SK-N-SH (cell line): Measurements from ENCODE around the gene ETV6. TPM values are rescaled to one million over a fixed set of nuclear protein-coding genes. Genes with fewer than 3 reads are reported as not detected.

Experiments
- CTCF ChIA-PET: fragments of 300-600, 350-600 bp; formaldehyde crosslinking; extraction: SDS; loops from one replicate; lab custom pipeline; 2021; lab: Yijun Ruan, JAX
- POLR2A ChIA-PET: fragments of 350-600 bp; sonication (Branson Sonifier 250); formaldehyde crosslinking; extraction: SDS; loops from one replicate; lab custom pipeline; 2020; ENCODE audit warnings: antibody characterized with exemption, inconsistent platforms; lab: Yijun Ruan, JAX
- DNase-seq: peaks from one replicate; pipeline ENCODE4 v3.0.0; 2012
- H2AFZ ChIP-seq: fragments of 200-600 bp; sonication (generic); 2 replicates; pipeline ENCODE4 v1.8.1; 2016; ENCODE audit warnings: antibody characterized with exemption, mild to moderate bottlenecking, low read depth
- H3F3A ChIP-seq: fragments of 200-600 bp; sonication (generic); replicated peaks from 2 replicates; pipeline ENCODE3; 2016; ENCODE audit warnings: antibody characterized with exemption, mild to moderate bottlenecking; ENCODE audit not compliant: insufficient read depth
- H3K27ac ChIP-seq, 2 experiments: fragments of 200-500 bp in 1 of 2; fragments of 200-600 bp in 1 of 2; sonication (Bioruptor generic) in 1 of 2; sonication (generic), shearing (Covaris generic) in 1 of 2; 2 replicates each; pipeline versions ENCODE4 v1.5.1 to v1.6.1; 2014 to 2016; ENCODE audit warnings: low read depth in 2 of 2, inconsistent platforms in 1 of 2, low read length in 1 of 2, mild to moderate bottlenecking in 1 of 2, mixed read lengths in 1 of 2
- H3K27me3 ChIP-seq: fragments of 200-600 bp; sonication (generic), shearing (Covaris generic); 2 replicates; pipeline ENCODE4 v1.6.1; 2016; ENCODE audit warnings: mixed run types; ENCODE audit not compliant: insufficient read depth
- H3K36me3 ChIP-seq, 2 experiments: fragments of 200-500 bp in 1 of 2; fragments of 200-600 bp in 1 of 2; sonication (Bioruptor generic) in 1 of 2; sonication (generic) in 1 of 2; replicated peaks in 1 of 2; 2 replicates each; pipeline versions ENCODE3 to v1.5.1; 2014 to 2016; ENCODE audit warnings: low read length in 1 of 2, mild to moderate bottlenecking in 1 of 2; ENCODE audit not compliant: insufficient read depth in 2 of 2, control insufficient read depth in 1 of 2
- H3K4me1 ChIP-seq, 2 experiments: fragments of 200-500 bp in 1 of 2; fragments of 200-600 bp in 1 of 2; sonication (Bioruptor generic) in 1 of 2; sonication (generic), shearing (Covaris generic) in 1 of 2; 2 replicates each; pipeline versions ENCODE4 v1.5.1 to v1.6.1; 2014 to 2016; ENCODE audit warnings: low read depth in 1 of 2, low read length in 1 of 2, mixed run types in 1 of 2; ENCODE audit not compliant: insufficient read depth in 2 of 2, control insufficient read depth in 1 of 2
- H3K4me2 ChIP-seq: fragments of 200-600 bp; sonication (generic), shearing (Covaris generic); 2 replicates; pipeline ENCODE4 v1.6.1; 2017; ENCODE audit warnings: mixed run types
- H3K4me3 ChIP-seq, 2 experiments: fragments of 200-500 bp in 1 of 2; fragments of 200-600 bp in 1 of 2; sonication (Bioruptor generic) in 1 of 2; sonication (generic), shearing (Covaris generic) in 1 of 2; 2 replicates each; pipeline versions ENCODE4 v1.5.1 to v1.8.1; 2014 to 2016; ENCODE audit warnings: low read depth in 2 of 2, inconsistent platforms in 1 of 2, low read length in 1 of 2, mild to moderate bottlenecking in 1 of 2, mixed read lengths in 1 of 2, moderate library complexity in 1 of 2
- H3K79me2 ChIP-seq: fragments of 200-600 bp; sonication (generic); 2 replicates; pipeline ENCODE4 v1.8.1; 2017; ENCODE audit warnings: mild to moderate bottlenecking; ENCODE audit not compliant: insufficient read depth
- H3K9ac ChIP-seq: fragments of 200-600 bp; sonication (generic); 2 replicates; pipeline ENCODE4 v1.6.1; 2017; ENCODE audit warnings: mixed run types
- H3K9me2 ChIP-seq: fragments of 200-600 bp; sonication (generic); 2 replicates; pipeline ENCODE4 v1.6.1; 2017; ENCODE audit warnings: mixed run types
- H3K9me3 ChIP-seq: fragments of 200-600 bp; sonication (generic); 2 replicates; pipeline ENCODE4 v1.6.1; 2017; ENCODE audit warnings: mixed run types, mild to moderate bottlenecking, moderate library complexity
- H4K20me1 ChIP-seq: fragments of 200-600 bp; sonication (generic); 2 replicates; pipeline ENCODE4 v1.6.1; 2017; ENCODE audit warnings: mild to moderate bottlenecking, mixed run types; ENCODE audit not compliant: insufficient read depth
- CHD2 ChIP-seq: fragments of 150-350 bp; IDR thresholded peaks from 2 replicates; pipeline ENCODE4 v1.6.1; 2018; ENCODE audit warnings: low read length; ENCODE audit not compliant: partially characterized antibody
- ELF1 ChIP-seq: IDR thresholded peaks from 2 replicates; pipeline ENCODE4 v1.4.0; 2012
- FOXJ3 ChIP-seq: sonication (generic); formaldehyde crosslinking; IDR thresholded peaks from 2 replicates; pipeline ENCODE4 v1.5.1; 2020; ENCODE audit warnings: mild to moderate bottlenecking, missing genetic modification reagents
- GATA2 ChIP-seq: sonication (generic); formaldehyde crosslinking; IDR thresholded peaks from 2 replicates; pipeline ENCODE4 v1.5.0; 2020; ENCODE audit warnings: mild to moderate bottlenecking, missing genetic modification reagents
- JUND ChIP-seq: IDR thresholded peaks from 2 replicates; pipeline ENCODE4 v1.4.0; 2012
- MEF2A ChIP-seq: IDR thresholded peaks from 2 replicates; pipeline ENCODE4 v1.4.0; 2012; ENCODE audit warnings: low read depth, borderline replicate concordance
- MXI1 ChIP-seq: IDR thresholded peaks from 2 replicates; pipeline ENCODE4 v1.6.1; 2012; ENCODE audit warnings: mild to moderate bottlenecking, low read depth, low read length, improper control_type of control experiment
- RFX5 ChIP-seq: IDR thresholded peaks from 2 replicates; pipeline ENCODE4 v1.6.1; 2012; ENCODE audit warnings: mild to moderate bottlenecking, improper control_type of control experiment, low read length
- RXRA ChIP-seq: IDR thresholded peaks from 2 replicates; pipeline ENCODE4 v1.4.0; 2012; ENCODE audit warnings: low read depth, mild to moderate bottlenecking, borderline replicate concordance
- SIN3A ChIP-seq: IDR thresholded peaks from 2 replicates; pipeline ENCODE4 v1.6.1; 2012; ENCODE audit warnings: low read depth, mild to moderate bottlenecking, low read length, moderate library complexity, borderline replicate concordance
- SMC3 ChIP-seq: IDR thresholded peaks from 2 replicates; pipeline ENCODE4 v1.6.1; 2012; ENCODE audit warnings: low read depth, low read length, improper control_type of control experiment
- TAF1 ChIP-seq: IDR thresholded peaks from 2 replicates; pipeline ENCODE4 v1.6.1; 2012; ENCODE audit warnings: low read depth, mild to moderate bottlenecking, low read length, moderate library complexity, borderline replicate concordance
- YY1 ChIP-seq: IDR thresholded peaks from 2 replicates; pipeline ENCODE4 v1.4.0; 2012; ENCODE audit warnings: low read depth, mild to moderate bottlenecking
- WGBS: methylation state at CpG from one replicate; pipeline ENCODE4 v1.1.6; 2017; ENCODE audit warnings: low lambda C conversion rate; 5-methylcytosine and 5-hydroxymethylcytosine counted together
- polyA plus RNA-seq, 3 experiments: library from polyadenylated mRNA; depleted of rRNA; stranded (reverse); fragments of >200 nt; gene quantifications; 2 replicates each; pipeline ENCODE4 v1.2.3, GENCODE V29; 2012
- TF ChIP-seq, protein P1 (sequence below): fragments of 150-350 bp; IDR thresholded peaks from 2 replicates; pipeline ENCODE4 v1.6.1; 2017; ENCODE audit warnings: antibody characterized with exemption, low read length, low read depth, borderline replicate concordance
- TF ChIP-seq, protein P2 (sequence below): fragments of 150-350 bp; IDR thresholded peaks from 2 replicates; pipeline ENCODE4 v1.6.1; 2016; ENCODE audit warnings: mild to moderate bottlenecking, low read depth, low read length
- TF ChIP-seq, protein P3 (sequence below): fragments of 200-600 bp; sonication (generic); IDR thresholded peaks from 2 replicates; pipeline ENCODE4 v1.6.1; 2017; ENCODE audit warnings: antibody characterized with exemption, mild to moderate bottlenecking, moderate library complexity
- TF ChIP-seq, protein P4 (sequence below): IDR thresholded peaks from 2 replicates; pipeline ENCODE4; 2012
- TF ChIP-seq, protein P5 (sequence below): IDR thresholded peaks from 2 replicates; pipeline ENCODE4 v1.4.0; 2012; ENCODE audit warnings: low read depth, borderline replicate concordance

ETV6 gene
- polyA plus RNA-seq, 1 of the 3 experiments (the other 2 are of a cell fraction), result 4.0 TPM

DNA sequence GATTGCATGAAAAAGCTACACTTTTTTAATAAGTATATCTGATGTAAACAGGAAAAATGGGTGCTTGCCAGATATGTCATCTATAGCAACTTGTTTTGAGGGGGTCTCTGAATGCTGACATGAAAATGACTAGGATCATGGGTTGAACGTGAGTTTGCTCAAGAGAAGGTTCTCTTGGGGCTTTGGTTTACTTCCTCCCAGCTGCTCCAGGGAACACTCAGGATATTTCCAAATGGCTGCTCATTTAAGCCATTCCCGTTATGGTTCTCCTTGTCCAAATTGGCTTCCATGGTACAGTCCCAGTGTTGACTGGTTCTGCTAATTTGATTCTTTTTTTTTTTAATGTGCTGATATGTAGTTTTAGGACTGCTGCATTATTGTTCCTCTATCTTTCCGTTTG, 118.3 kb downstream of the ETV6 start:
- Histone ChIP-seq H3K9me2 (no peaks in the 10 kb centered on the region), H3K4me1 (peaks cover 17 to 39% of the 10 kb centered on the region in 2 experiments)
- no peak for DNase-seq
- TF ChIP-seq, protein P1, sequence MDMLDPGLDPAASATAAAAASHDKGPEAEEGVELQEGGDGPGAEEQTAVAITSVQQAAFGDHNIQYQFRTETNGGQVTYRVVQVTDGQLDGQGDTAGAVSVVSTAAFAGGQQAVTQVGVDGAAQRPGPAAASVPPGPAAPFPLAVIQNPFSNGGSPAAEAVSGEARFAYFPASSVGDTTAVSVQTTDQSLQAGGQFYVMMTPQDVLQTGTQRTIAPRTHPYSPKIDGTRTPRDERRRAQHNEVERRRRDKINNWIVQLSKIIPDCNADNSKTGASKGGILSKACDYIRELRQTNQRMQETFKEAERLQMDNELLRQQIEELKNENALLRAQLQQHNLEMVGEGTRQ, result no peak
- TF ChIP-seq MXI1 (no peak), CHD2 (no peak)
- TF ChIP-seq, all 33 proteins: peak for 0
- H3K9ac ChIP-seq, result no peak overlapping the region
- 90% methylated on average over 3 of the region's 3 CpGs for WGBS
- H3K27me3 ChIP-seq, result no peaks in the 10 kb centered on the region
- ChIA-PET POLR2A (no interaction called here), CTCF (interaction anchor here (0.8 to 1.4 kb wide), 2 partner anchors 8 to 12 kb away, joined by 3 to 4 read pairs; no protein-coding TSS in a partner anchor)
- H3K79me2 ChIP-seq, result peaks cover 50% of the 10 kb centered on the region
- H3K4me3 ChIP-seq, result no peak overlapping the region
- H3K9me3 ChIP-seq, result no peaks in the 10 kb centered on the region
- H3K36me3 ChIP-seq, result peaks cover 4 to 10% of the 10 kb centered on the region in 2 experiments
- H3K4me2 ChIP-seq, result no peak overlapping the region
- no peak overlapping the region for H2AFZ ChIP-seq
- H4K20me1 ChIP-seq, result no peaks in the 10 kb centered on the region
- H3F3A ChIP-seq, result peaks cover 17% of the 10 kb centered on the region
- no peak overlapping the region for H3K27ac ChIP-seq

DNA sequence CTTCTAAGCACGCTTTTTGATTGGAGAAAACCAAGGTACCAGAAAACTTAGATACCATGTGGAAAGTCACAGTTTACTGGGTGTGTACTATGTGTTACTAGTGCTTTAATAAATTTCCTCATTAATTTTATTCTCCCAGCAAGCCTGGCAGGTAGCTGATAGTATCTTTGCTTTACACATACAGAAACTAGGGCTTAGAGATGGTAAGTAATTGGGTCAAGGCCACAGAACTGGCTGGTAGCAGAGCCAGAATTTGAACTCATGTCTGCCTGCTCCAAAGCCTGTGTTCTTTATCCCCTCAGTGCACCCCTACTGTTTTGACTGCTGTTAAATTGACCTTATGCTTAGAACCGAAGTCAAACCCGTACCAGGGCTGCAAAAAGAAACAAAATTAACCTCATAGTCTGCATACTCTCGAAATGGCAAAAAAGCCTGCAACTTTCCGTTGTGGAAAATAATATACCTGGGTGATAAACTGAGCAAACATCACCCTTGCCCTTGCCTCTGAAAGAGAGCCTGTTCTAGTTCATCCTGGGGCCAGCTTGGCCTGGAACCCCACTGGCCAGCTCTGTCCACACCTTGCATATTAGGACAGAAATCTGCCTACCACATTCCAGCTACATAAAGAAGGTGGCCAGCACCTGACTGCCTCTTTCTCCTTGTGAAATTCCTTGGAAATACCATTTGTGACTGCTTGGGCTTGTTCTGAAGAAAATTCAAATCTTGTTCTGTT, 118.9 kb downstream of the ETV6 start:
- no peak for TF ChIP-seq ELF1
- no peak for TF ChIP-seq GATA2
- no peak for TF ChIP-seq YY1
- TF ChIP-seq FOXJ3 (CRISPR knock-in tag), result no peak
- TF ChIP-seq, protein P2, sequence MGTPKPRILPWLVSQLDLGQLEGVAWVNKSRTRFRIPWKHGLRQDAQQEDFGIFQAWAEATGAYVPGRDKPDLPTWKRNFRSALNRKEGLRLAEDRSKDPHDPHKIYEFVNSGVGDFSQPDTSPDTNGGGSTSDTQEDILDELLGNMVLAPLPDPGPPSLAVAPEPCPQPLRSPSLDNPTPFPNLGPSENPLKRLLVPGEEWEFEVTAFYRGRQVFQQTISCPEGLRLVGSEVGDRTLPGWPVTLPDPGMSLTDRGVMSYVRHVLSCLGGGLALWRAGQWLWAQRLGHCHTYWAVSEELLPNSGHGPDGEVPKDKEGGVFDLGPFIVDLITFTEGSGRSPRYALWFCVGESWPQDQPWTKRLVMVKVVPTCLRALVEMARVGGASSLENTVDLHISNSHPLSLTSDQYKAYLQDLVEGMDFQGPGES, result no peak
- TF ChIP-seq, protein P3, sequence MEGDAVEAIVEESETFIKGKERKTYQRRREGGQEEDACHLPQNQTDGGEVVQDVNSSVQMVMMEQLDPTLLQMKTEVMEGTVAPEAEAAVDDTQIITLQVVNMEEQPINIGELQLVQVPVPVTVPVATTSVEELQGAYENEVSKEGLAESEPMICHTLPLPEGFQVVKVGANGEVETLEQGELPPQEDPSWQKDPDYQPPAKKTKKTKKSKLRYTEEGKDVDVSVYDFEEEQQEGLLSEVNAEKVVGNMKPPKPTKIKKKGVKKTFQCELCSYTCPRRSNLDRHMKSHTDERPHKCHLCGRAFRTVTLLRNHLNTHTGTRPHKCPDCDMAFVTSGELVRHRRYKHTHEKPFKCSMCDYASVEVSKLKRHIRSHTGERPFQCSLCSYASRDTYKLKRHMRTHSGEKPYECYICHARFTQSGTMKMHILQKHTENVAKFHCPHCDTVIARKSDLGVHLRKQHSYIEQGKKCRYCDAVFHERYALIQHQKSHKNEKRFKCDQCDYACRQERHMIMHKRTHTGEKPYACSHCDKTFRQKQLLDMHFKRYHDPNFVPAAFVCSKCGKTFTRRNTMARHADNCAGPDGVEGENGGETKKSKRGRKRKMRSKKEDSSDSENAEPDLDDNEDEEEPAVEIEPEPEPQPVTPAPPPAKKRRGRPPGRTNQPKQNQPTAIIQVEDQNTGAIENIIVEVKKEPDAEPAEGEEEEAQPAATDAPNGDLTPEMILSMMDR, result no peak
- TF ChIP-seq MXI1, result no peak
- TF ChIP-seq RFX5, result no peak
- TF ChIP-seq, protein P4, sequence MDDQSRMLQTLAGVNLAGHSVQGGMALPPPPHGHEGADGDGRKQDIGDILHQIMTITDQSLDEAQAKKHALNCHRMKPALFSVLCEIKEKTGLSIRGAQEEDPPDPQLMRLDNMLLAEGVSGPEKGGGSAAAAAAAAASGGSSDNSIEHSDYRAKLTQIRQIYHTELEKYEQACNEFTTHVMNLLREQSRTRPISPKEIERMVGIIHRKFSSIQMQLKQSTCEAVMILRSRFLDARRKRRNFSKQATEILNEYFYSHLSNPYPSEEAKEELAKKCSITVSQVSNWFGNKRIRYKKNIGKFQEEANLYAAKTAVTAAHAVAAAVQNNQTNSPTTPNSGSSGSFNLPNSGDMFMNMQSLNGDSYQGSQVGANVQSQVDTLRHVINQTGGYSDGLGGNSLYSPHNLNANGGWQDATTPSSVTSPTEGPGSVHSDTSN, result no peak
- TF ChIP-seq CHD2, result no peak
- no peak for TF ChIP-seq MEF2A
- no peak for TF ChIP-seq RXRA
- TF ChIP-seq, protein P5, sequence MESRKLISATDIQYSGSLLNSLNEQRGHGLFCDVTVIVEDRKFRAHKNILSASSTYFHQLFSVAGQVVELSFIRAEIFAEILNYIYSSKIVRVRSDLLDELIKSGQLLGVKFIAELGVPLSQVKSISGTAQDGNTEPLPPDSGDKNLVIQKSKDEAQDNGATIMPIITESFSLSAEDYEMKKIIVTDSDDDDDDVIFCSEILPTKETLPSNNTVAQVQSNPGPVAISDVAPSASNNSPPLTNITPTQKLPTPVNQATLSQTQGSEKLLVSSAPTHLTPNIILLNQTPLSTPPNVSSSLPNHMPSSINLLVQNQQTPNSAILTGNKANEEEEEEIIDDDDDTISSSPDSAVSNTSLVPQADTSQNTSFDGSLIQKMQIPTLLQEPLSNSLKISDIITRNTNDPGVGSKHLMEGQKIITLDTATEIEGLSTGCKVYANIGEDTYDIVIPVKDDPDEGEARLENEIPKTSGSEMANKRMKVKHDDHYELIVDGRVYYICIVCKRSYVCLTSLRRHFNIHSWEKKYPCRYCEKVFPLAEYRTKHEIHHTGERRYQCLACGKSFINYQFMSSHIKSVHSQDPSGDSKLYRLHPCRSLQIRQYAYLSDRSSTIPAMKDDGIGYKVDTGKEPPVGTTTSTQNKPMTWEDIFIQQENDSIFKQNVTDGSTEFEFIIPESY, result no peak
- no peak for TF ChIP-seq SMC3
- TF ChIP-seq SIN3A, result no peak
- no peak for TF ChIP-seq TAF1
- TF ChIP-seq JUND, result no peak
- no peak overlapping the region for H2AFZ ChIP-seq
- POLR2A ChIA-PET, result no interaction called here

More for the DNA sequence above, 118.9 kb downstream of the ETV6 start:
- H3K9me3 ChIP-seq, result no peaks in the 10 kb centered on the region
- peaks cover 17 to 33% of the 10 kb centered on the region in 2 experiments for H3K4me1 ChIP-seq
- CTCF ChIA-PET, result interaction anchor here (0.6 to 1.4 kb wide), 2 partner anchors 12 to 60 kb away, joined by 3 to 4 read pairs; no protein-coding TSS in a partner anchor
- no peak overlapping the region for H3K9ac ChIP-seq
- no peaks in the 10 kb centered on the region for H3K27me3 ChIP-seq
- H3K4me2 ChIP-seq, result no peak overlapping the region
- peaks cover 53% of the 10 kb centered on the region for H3K79me2 ChIP-seq
- H3K36me3 ChIP-seq, result peaks cover 4 to 10% of the 10 kb centered on the region in 2 experiments
- 93% methylated on average over 5 of the region's 5 CpGs for WGBS
- no peak overlapping the region for H3K27ac ChIP-seq
- no peaks in the 10 kb centered on the region for H4K20me1 ChIP-seq
- no peaks in the 10 kb centered on the region for H3K9me2 ChIP-seq
- H3F3A ChIP-seq, result peaks cover 11% of the 10 kb centered on the region
- no peak overlapping the region for H3K4me3 ChIP-seq
- DNase-seq, result no peak
